BLaER1 treated with 17β-estradiol and CSF1 and Interleukin-3, amounts not matched to agents 10 nM and 100 nM (cell line): ENCODE results near the gene PSORS1C1.
"Not testable (repeated sequence)": the region's sequence is repeated elsewhere in the genome, so short reads cannot be mapped to it uniquely, and the experiment has no call there.

Source experiments
- H3K27ac ChIP-seq, 11 experiments: shearing (Covaris generic); formaldehyde crosslinking; 2 replicates each; pipeline ENCODE4 v1.8.1; 2022
- H3K27me3 ChIP-seq, 11 experiments: shearing (Covaris generic); formaldehyde crosslinking; 2 replicates each; pipeline ENCODE4 v1.8.1; 2022
- H3K36me3 ChIP-seq, 11 experiments: shearing (Covaris generic); formaldehyde crosslinking; 2 replicates each; pipeline ENCODE4 v1.8.1; 2022
- H3K4me1 ChIP-seq, 10 experiments: shearing (Covaris generic); formaldehyde crosslinking; 2 replicates each; pipeline ENCODE4 v1.8.1; 2022
- H3K4me2 ChIP-seq, 11 experiments: shearing (Covaris generic); formaldehyde crosslinking; 2 replicates each; pipeline ENCODE4 v1.8.1; 2022
- H3K4me3 ChIP-seq, 10 experiments: shearing (Covaris generic); formaldehyde crosslinking; 2 replicates each; pipeline ENCODE4 v1.8.1; 2022
- H3K9ac ChIP-seq, 11 experiments: shearing (Covaris generic); formaldehyde crosslinking; 2 replicates each; pipeline ENCODE4 v1.8.1; 2022
- H3K9me3 ChIP-seq, 11 experiments: shearing (Covaris generic); formaldehyde crosslinking; replicated peaks in 1 of 11; 2 replicates each; pipeline ENCODE4 v1.8.1; 2022
- H4K20me1 ChIP-seq, 11 experiments: shearing (Covaris generic); formaldehyde crosslinking; 2 replicates each; pipeline ENCODE4 v1.8.1; 2022
- Cebpa-rat ChIP-seq, 11 experiments: shearing (Covaris generic); IDR thresholded peaks; 2 replicates each; pipeline ENCODE4 v1.8.1; 2022

PSORS1C1 gene, protein sequence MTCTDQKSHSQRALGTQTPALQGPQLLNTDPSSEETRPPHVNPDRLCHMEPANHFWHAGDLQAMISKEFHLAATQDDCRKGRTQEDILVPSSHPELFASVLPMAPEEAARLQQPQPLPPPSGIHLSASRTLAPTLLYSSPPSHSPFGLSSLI

DNA sequence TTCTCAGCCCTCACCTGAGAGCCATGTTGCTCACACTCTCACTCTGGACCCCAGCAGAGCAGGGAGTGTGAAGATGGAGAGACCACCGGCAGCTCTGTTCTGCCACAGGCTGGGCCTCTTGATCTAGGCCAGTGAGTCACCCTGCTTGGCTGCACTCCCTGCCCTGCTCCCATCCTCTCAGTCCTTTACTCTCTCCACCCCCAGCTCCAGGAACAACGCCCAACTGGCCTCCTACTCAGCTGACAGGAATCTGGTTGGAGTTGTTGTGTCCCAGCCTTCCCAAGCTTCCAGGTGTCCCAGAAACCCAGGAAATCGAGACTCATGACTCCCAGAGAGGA, at the start of gene PSORS1C1:
PSORS1C1 (plus strand) TSS at position 260 of the 338 bp plus-strand sequence. CDS start 14,833 bp downstream, outside the sequence.
- no peak within 1 kb of the TSS for H3K4me3 ChIP-seq
- peak within 1 kb of the TSS in 3 of 11 experiments; percentile 24 to 52 (median 31); a peak in 4 of 22 replicates for H3K4me2 ChIP-seq
- no peaks in the 10 kb centered on the region for H3K27me3 ChIP-seq
- TF ChIP-seq Cebpa-rat (IDR thresholded peaks at IDR 0.05), result no peak
- peaks cover 0 to 18% (median 0%) of the 10 kb centered on the region in 10 experiments; a peak in 6 of 20 replicates for H3K4me1 ChIP-seq
- no peaks in the 10 kb centered on the region for H3K36me3 ChIP-seq
- peaks cover 0 to 3% (median 0%) of the 10 kb centered on the region in 11 experiments; a peak in 1 of 22 replicates for H4K20me1 ChIP-seq
- H3K9ac ChIP-seq, result no peak within 1 kb of the TSS
- no peaks in the 10 kb centered on the region for H3K9me3 ChIP-seq
- no peak within 1 kb of the TSS for H3K27ac ChIP-seq

DNA sequence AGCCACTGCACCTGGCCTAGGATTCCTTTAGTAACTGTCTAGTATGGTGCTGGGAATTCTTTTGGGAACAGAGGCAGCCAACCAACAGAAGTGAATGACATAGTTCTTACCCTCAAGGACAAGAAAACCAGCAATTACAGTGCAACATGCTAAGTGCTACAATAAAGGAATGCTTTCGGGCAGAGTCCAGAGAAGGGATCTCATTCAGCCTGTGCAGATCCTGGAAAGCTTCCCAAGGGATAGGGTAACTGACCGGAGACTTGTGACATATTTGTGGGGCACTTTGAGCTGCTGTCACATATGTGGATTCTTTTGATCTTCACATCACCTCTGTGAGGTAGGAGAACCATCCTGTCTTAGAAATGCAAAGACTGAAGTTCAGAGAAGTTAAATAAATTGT, 49.0 kb upstream of the PSORS1C1 start:
- Histone ChIP-seq H3K4me3 (no peak overlapping the region), H3K4me2 (no peak overlapping the region), H3K4me1 (no peaks in the 10 kb centered on the region), H4K20me1 (no peaks in the 10 kb centered on the region), H3K9me3 (no peaks in the 10 kb centered on the region), H3K36me3 (peaks cover 0 to 8% (median 0%) of the 10 kb centered on the region in 11 experiments; a peak in 3 of 22 replicates), H3K9ac (no peak overlapping the region), H3K27me3 (no peaks in the 10 kb centered on the region), H3K27ac (no peak overlapping the region)
- TF ChIP-seq Cebpa-rat (IDR thresholded peaks at IDR 0.05), result no peak

DNA sequence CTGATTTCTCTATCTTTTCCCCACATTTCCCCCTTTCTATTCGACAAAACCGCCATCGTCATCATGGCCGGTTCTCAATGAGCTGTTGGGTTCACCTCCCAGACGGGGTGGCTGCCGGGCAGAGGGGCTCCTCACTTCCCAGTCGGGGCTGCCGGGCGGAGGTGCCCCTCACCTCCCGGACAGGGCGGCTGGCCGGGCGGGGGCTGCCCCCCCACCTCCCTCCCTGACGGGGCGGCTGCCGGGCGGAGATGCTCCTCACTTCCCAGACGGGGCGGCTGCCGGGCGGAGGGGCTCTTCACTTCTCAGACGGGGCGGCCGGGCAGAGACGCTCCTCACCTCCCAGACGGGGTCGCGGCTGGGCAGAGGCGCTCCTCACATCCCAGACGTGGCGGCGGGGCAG, 47.6 kb upstream of the PSORS1C1 start:
- H3K27ac ChIP-seq, H3K4me3 ChIP-seq, H3K9ac ChIP-seq: not testable (repeated sequence)

DNA sequence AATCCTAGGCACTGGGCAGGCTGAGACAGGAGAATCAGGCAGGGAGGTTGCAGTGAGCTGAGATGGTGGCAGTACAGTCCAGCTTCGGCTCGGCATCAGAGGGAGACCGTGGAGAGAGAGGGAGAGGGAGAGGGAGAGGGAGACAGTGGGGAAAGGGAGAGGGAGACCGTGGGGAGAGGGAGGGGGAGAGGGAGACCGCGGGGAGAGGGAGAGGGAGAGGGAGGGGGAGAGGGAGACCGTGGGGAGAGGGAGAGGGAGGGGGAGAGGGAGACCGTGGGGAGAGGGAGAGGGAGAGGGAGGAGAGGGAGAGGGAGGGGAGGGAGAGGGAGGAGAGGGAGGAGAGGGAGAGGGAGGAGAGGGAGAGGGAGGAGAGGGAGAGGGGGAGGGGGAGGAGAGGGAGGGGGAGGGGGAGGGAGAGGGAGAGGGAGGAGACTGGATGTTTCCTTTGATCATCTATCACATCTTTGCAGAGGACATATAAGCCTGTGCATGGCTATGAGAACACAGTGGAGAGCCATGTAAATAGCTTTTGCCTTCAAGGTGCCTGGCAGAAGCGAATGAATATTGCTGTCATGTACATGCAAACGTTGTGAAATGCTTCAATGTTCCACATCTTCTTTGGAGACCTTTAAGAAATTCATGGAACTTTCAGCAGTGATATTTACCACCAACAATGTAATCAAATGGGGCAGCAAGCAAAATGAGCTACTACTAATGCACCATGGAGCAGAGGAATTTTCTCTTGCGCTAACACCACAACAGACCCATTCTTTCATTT, 46.5 kb upstream of the PSORS1C1 start:
- H3K36me3 ChIP-seq, H3K9ac ChIP-seq, H4K20me1 ChIP-seq, H3K27ac ChIP-seq, H3K27me3 ChIP-seq, H3K4me2 ChIP-seq, H3K4me1 ChIP-seq, H3K9me3 ChIP-seq, H3K4me3 ChIP-seq: not testable (repeated sequence)

More for the DNA sequence above, 47.6 kb upstream of the PSORS1C1 start:
- H4K20me1 ChIP-seq, H3K9me3 ChIP-seq, H3K27me3 ChIP-seq, H3K4me2 ChIP-seq, H3K36me3 ChIP-seq, H3K4me1 ChIP-seq: not testable (repeated sequence)

DNA sequence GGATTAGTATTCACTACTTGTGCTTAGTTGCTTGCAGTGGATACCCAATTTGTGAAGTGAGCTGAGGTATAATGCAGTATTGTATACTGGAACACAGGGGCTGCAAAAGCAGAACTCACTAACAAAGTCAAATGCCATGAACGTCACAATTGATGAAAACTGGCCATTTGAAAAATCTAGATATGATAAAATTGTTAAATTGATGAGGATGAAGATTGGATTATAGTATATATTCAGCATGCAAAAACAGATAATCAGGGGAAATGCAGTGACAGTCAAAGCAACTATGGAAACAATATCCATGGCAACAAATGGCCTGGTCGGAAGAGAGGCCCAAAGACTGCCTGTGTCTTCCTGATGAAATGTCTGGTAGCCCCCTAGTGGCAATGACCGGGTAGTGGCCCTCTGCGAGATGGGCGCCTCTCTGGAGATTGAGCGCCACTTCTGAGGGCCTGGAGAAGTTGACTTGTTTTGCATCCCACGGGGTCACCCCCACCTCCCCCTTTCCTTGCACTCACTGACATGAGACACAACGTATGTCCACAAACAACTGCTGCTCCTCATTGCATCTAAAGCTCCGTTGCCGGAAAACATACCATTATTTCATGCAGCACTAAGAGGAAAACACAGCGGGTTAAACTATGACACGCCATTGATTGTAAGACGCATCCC, 45.8 kb upstream of the PSORS1C1 start:
- Histone ChIP-seq H3K9ac (no peak overlapping the region), H4K20me1 (no peaks in the 10 kb centered on the region), H3K27me3 (no peaks in the 10 kb centered on the region), H3K27ac (no peak overlapping the region; a peak in 1 of 22 replicates), H3K36me3 (no peaks in the 10 kb centered on the region; a peak in 1 of 22 replicates), H3K4me1 (no peaks in the 10 kb centered on the region), H3K4me2 (no peak overlapping the region), H3K4me3 (no peak overlapping the region), H3K9me3 (no peaks in the 10 kb centered on the region)
- TF ChIP-seq Cebpa-rat (IDR thresholded peaks at IDR 0.05), result no peak

DNA sequence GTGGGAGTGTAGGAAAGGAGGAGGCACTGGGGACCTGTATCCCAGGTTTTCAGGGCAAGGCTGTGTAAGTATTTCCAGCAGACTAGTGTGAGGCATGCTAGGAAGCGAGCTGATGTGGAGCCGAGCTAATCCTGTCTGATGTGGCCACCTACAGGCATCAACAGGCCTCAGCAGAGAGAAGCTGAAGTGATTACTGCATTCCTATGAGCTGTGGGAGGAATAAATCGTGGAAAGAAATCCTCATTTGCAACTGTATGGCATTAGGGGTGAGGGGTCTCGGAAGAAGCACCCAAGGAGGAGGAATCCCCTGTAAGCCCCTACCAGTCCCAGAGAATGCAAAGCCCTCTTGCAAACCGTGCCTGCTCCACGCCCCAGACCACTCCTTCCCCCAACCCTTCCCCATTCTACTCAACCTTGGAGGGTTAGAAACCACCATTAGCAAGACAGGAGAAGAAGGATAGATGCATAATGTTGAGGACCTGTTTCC, 43.8 kb upstream of the PSORS1C1 start:
- no peaks in the 10 kb centered on the region for H4K20me1 ChIP-seq

DNA sequence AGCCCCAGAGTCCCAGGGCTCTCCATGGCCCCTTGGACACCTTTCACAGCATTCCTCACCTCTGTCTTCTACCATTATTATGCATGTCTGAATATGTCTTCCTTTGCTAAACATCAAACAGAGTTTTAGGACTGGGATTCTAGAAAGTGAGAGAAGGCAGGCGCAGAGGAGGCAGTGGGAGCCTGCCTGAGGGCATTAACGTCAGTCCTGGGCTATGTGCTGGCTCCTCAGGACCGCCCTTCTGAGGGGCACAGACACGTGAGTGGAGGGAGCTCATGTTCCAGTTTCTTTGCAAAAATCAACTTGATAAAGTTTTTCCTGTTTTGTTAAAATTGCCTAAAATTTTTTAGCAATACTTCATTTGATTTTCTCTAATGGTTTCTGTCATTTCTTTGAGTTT, 40.2 kb upstream of the PSORS1C1 start:
- no peak for TF ChIP-seq Cebpa-rat (IDR thresholded peaks at IDR 0.05)

More for the DNA sequence above, 43.8 kb upstream of the PSORS1C1 start:
- no peak overlapping the region for H3K4me2 ChIP-seq
- no peaks in the 10 kb centered on the region for H3K9me3 ChIP-seq
- no peaks in the 10 kb centered on the region for H3K27me3 ChIP-seq
- H3K9ac ChIP-seq, result no peak overlapping the region
- no peaks in the 10 kb centered on the region; a peak in 1 of 22 replicates for H3K36me3 ChIP-seq
- no peak overlapping the region for H3K4me3 ChIP-seq
- no peak for TF ChIP-seq Cebpa-rat (IDR thresholded peaks at IDR 0.05)
- H3K4me1 ChIP-seq, result no peaks in the 10 kb centered on the region
- no peak overlapping the region for H3K27ac ChIP-seq

DNA sequence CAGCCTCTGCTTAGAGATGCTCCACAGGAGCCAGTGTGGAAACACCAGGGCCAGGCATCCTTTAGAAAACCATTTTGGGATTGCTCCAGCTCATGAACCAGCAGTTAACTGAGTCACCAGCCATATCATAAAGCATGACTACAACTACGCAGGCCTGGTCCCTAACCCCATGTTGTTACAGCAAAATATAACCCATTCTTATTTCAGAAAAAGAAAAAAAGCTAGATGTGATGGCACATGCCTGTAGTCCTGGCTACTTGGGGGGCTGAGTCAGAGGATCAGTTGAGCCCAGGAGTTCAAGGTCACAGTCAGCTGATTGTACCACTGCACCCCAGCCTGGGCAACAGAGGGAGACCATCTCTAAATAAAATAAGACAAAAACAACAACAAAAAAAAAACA, 39.1 kb upstream of the PSORS1C1 start:
- Histone ChIP-seq H3K4me2 (no peak overlapping the region), H3K4me3 (no peak overlapping the region), H3K9me3 (no peaks in the 10 kb centered on the region), H3K9ac (no peak overlapping the region), H3K4me1 (peaks cover 0 to 18% (median 11%) of the 10 kb centered on the region in 10 experiments; a peak in 14 of 20 replicates), H3K27me3 (no peaks in the 10 kb centered on the region), H3K27ac (no peak overlapping the region), H3K36me3 (no peaks in the 10 kb centered on the region), H4K20me1 (no peaks in the 10 kb centered on the region)
- TF ChIP-seq Cebpa-rat (IDR thresholded peaks at IDR 0.05), result no peak

More for the DNA sequence above, 40.2 kb upstream of the PSORS1C1 start:
- Histone ChIP-seq H3K4me1 (peaks cover 0 to 15% (median 10%) of the 10 kb centered on the region in 10 experiments; a peak in 14 of 20 replicates), H3K36me3 (no peaks in the 10 kb centered on the region), H3K27me3 (no peaks in the 10 kb centered on the region), H4K20me1 (no peaks in the 10 kb centered on the region), H3K9me3 (no peaks in the 10 kb centered on the region), H3K9ac (no peak overlapping the region), H3K27ac (no peak overlapping the region), H3K4me3 (no peak overlapping the region), H3K4me2 (no peak overlapping the region)

DNA sequence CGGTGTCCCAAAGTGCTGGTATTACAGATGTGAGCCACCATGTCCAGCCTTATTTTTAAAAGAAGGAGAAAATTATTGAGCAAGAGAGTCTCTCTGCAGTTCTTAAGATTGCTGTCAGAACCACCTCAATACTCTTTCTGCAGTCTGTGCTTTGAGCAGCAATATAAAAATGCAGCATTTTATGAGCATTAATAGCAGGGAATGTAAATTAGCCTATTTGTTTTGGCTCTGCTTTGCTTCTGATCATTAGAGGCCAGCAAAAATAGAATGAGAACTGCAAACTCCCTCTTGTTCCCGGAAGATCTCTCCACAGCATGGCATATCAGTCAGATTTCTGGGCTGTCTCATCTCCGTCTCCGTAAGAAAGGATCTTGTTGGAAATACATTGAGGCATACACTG, 38.0 kb upstream of the PSORS1C1 start:
- H3K9ac ChIP-seq, result 0 out of 22 replicates have a peak overlapping the region, but pooled peaks of 1 of the 11 experiments have one; percentile 13
- H3K27ac ChIP-seq, result no peak overlapping the region
- H3K4me1 ChIP-seq, result peaks cover 0 to 18% (median 11%) of the 10 kb centered on the region in 10 experiments; a peak in 14 of 20 replicates
- H3K9me3 ChIP-seq, result no peaks in the 10 kb centered on the region
- peak overlapping the region in 4 of 11 experiments; percentile 7 to 36 (median 31); a peak in 2 of 22 replicates for H3K4me2 ChIP-seq
- H3K36me3 ChIP-seq, result no peaks in the 10 kb centered on the region
- H3K27me3 ChIP-seq, result no peaks in the 10 kb centered on the region
- H3K4me3 ChIP-seq, result no peak overlapping the region
- no peak for TF ChIP-seq Cebpa-rat (IDR thresholded peaks at IDR 0.05)
- H4K20me1 ChIP-seq, result no peaks in the 10 kb centered on the region
